K562 (cell line): ENCODE data around the gene GTPBP6. TPM values are rescaled to one million over a fixed set of nuclear protein-coding genes. Genes with fewer than 3 reads are reported as not detected.

Experiments
- ATAC-seq: fragments of 200-7000 bp; cut with Tn5 transposase; 3 replicates; pipeline ENCODE4 v1.9.1; 2020; ENCODE audit warnings: moderate library complexity
- BruUV-seq: library from RNA; stranded (reverse); fragments of 400-500 nt; replicated peaks from 2 replicates; lab custom pipeline; 2021; lab: Mats Ljungman, UMichigan
- CTCF ChIA-PET: fragments of 300-600 bp; formaldehyde crosslinking; extraction: SDS; loops from one replicate; lab custom pipeline; 2021; ENCODE audit warnings: low intra/inter-chr PET ratio; lab: Yijun Ruan, JAX
- POLR2A ChIA-PET: fragments of 300-600, 350-650 bp; sonication (Branson Sonifier 250); formaldehyde crosslinking; extraction: SDS; loops from one replicate; lab custom pipeline; 2021; ENCODE audit warnings: antibody characterized with exemption, inconsistent platforms; lab: Yijun Ruan, JAX
- DNase-seq, 4 experiments: peaks; one replicate each; pipeline versions ENCODE4 v3.0.0 to v3.0.0-alpha.2; 2011 to 2018; ENCODE audit warnings: low spot score in 3 of 4, mixed read lengths in 3 of 4; ENCODE audit errors: extremely low read depth in 1 of 4
- FAIRE-seq: peaks from 2 replicates; lab custom pipeline; 2011; peaks lifted over from hg19 to GRCh38; lab: Jason Lieb, UNC
- H2AFZ ChIP-seq: 2 replicates; pipeline ENCODE4 v1.6.0; 2011; ENCODE audit warnings: low read depth, low read length, control low read depth, inconsistent platforms
- H3K27ac ChIP-seq: fragments of 200-600 bp; 3 replicates; pipeline ENCODE4 v1.8.0; 2011; ENCODE audit warnings: low read depth, mild to moderate bottlenecking, control low read depth, inconsistent platforms, low read length, moderate library complexity, mixed read lengths; ENCODE audit errors: extremely low read depth
- H3K27me3 ChIP-seq, 2 experiments: fragments of 300-600 bp in 1 of 2; 2 replicates in 1 of 2; 3 replicates in 1 of 2; pipeline versions ENCODE4 v1.6.0 to v1.8.0; 2011; ENCODE audit warnings: inconsistent platforms in 2 of 2, low read length in 2 of 2, mild to moderate bottlenecking in 1 of 2, mixed read lengths in 1 of 2, moderate library complexity in 1 of 2; ENCODE audit not compliant: control insufficient read depth in 2 of 2, insufficient read depth in 2 of 2
- H3K36me3 ChIP-seq: fragments of 300-600 bp; 3 replicates; pipeline ENCODE4 v1.8.0; 2011; ENCODE audit warnings: mild to moderate bottlenecking, low read length, inconsistent platforms; ENCODE audit not compliant: control insufficient read depth, insufficient read depth
- H3K4me1 ChIP-seq, 2 experiments: fragments of 200-600 bp in 1 of 2; replicated peaks in 1 of 2; 2 replicates in 1 of 2; 3 replicates in 1 of 2; pipeline versions ENCODE4 v1.5.1 to v1.8.0; 2011; ENCODE audit warnings: inconsistent platforms in 2 of 2, low read length in 2 of 2, mild to moderate bottlenecking in 1 of 2, mixed read lengths in 1 of 2, moderate library complexity in 1 of 2; ENCODE audit not compliant: control insufficient read depth in 2 of 2, insufficient read depth in 2 of 2
- H3K4me2 ChIP-seq: 2 replicates; pipeline ENCODE4 v1.6.1; 2011; ENCODE audit warnings: low read length, control low read depth, inconsistent platforms, mixed read lengths; ENCODE audit not compliant: insufficient read depth
- H3K4me3 ChIP-seq: fragments of 200-600 bp; sonication (generic), shearing (Covaris generic); 2 replicates; pipeline ENCODE4 v1.5.1; 2016; ENCODE audit warnings: control low read depth, inconsistent platforms
- H3K79me2 ChIP-seq: fragments of 200-600 bp; 3 replicates; pipeline ENCODE4 v1.8.0; 2011; ENCODE audit warnings: low read length, inconsistent platforms; ENCODE audit not compliant: control insufficient read depth, insufficient read depth
- H3K9ac ChIP-seq, 2 experiments: 2 replicates each; pipeline versions ENCODE4 v1.6.0 to v1.6.1; 2011; ENCODE audit warnings: low read depth in 2 of 2, low read length in 2 of 2, control low read depth in 1 of 2, inconsistent platforms in 1 of 2, mild to moderate bottlenecking in 1 of 2, mixed read lengths in 1 of 2; ENCODE audit not compliant: insufficient read depth in 1 of 2
- H3K9me1 ChIP-seq: one replicate; pipeline ENCODE4 v1.6.0; 2011; ENCODE audit warnings: inconsistent platforms, mild to moderate bottlenecking, low read length, moderate library complexity; ENCODE audit not compliant: control insufficient read depth, insufficient read depth
- H3K9me3 ChIP-seq: replicated peaks from 2 replicates; pipeline ENCODE4 v1.5.1; 2011; ENCODE audit warnings: low read depth, low read length, inconsistent platforms; ENCODE audit not compliant: control insufficient read depth, insufficient read depth
- H4K20me1 ChIP-seq: replicated peaks from 2 replicates; pipeline ENCODE4 v1.6.1; 2011; ENCODE audit warnings: low read length, inconsistent platforms, mixed read lengths; ENCODE audit not compliant: control insufficient read depth, insufficient read depth
- CCAR2 ChIP-seq: fragments of 200-400 bp; formaldehyde crosslinking; IDR thresholded peaks from 2 replicates; pipeline ENCODE4 v1.6.1; 2017; ENCODE audit warnings: mild to moderate bottlenecking, low read depth, low read length
- CEBPB ChIP-seq: fragments of 450-650 bp; IDR thresholded peaks from 2 replicates; pipeline ENCODE4 v1.6.1; 2016; ENCODE audit warnings: missing genetic modification characterization, missing compliant biosample characterization
- HLTF ChIP-seq: fragments of 450-650 bp; IDR thresholded peaks from 2 replicates; pipeline ENCODE4 v1.6.1; 2016
- IFI16 ChIP-seq: fragments of 250-450 bp; sonication (Bioruptor Pico); IDR thresholded peaks from 2 replicates; pipeline ENCODE4 v2.1.2; 2022; ENCODE audit warnings: mild to moderate bottlenecking, inconsistent platforms
- NELFE ChIP-seq: IDR thresholded peaks from 2 replicates; pipeline ENCODE4 v1.6.1; 2011; ENCODE audit warnings: mild to moderate bottlenecking; ENCODE audit not compliant: insufficient read depth, insufficient read length
- RUNX1 ChIP-seq: sonication (generic); IDR thresholded peaks from 2 replicates; pipeline ENCODE4 v1.6.1; 2016; ENCODE audit warnings: antibody characterized with exemption, low read depth
- SRSF9 ChIP-seq: fragments of 200-400 bp; formaldehyde crosslinking; IDR thresholded peaks from 2 replicates; pipeline ENCODE4 v1.6.1; 2017; ENCODE audit warnings: low read depth, low read length, borderline replicate concordance
- THRB ChIP-seq: fragments of 450-650 bp; formaldehyde crosslinking; conservative IDR thresholded peaks from 2 replicates; pipeline ENCODE4 v1.4.0; 2022; ENCODE audit warnings: mild to moderate bottlenecking, missing genetic modification characterization
- ZNF583 ChIP-seq: fragments of 250-450 bp; sonication (Bioruptor Pico); IDR thresholded peaks from 2 replicates; pipeline ENCODE4 v1.4.0; 2020
- WGBS: fragments of 100-300 bp; shearing (Covaris generic); methylation state at CpG from one replicate; pipeline ENCODE4 v1.1.6; 2016; ENCODE audit warnings: low coverage, mixed read lengths; ENCODE audit not compliant: insufficient coverage; ENCODE audit errors: missing lambda C conversion rate; 5-methylcytosine and 5-hydroxymethylcytosine counted together
- in situ Hi-C: fragments of 300-500 bp; cut with MboI; formaldehyde crosslinking; loops from 4 replicates; pipeline ENCODE4 v1.15.0; 2018; ENCODE audit warnings: inconsistent platforms, mixed read lengths
- intact Hi-C: fragments of 100-400 bp; cut with micrococcal nuclease; formaldehyde crosslinking; loops from 2 replicates; pipeline ENCODE4 v1.14.2; 2022
- polyA plus RNA-seq, 8 experiments: library from polyadenylated mRNA; depleted of rRNA in 4 of 8; stranded (reverse) in 5 of 8; unstranded in 3 of 8; fragments of >200 nt; fragmentation: Nextera tagmentation in 2 of 8; fragmentation: Illumina TruSeq in 1 of 8; extraction: Ambion mirVana in 2 of 8; extraction: Trizol in 1 of 8; gene quantifications; 2 replicates each; pipeline versions ENCODE4 v1.2.1 to v1.2.3, GENCODE V29; 2011 to 2014; ENCODE audit warnings: inconsistent platforms in 1 of 8, missing spikeins in 1 of 8
- total RNA-seq, 7 experiments: library from RNA; depleted of rRNA in 6 of 7; stranded (reverse); fragments of >200 nt in 6 of 7; fragmentation: Illumina TruSeq in 2 of 7; extraction: Trizol in 2 of 7; gene quantifications; 2 replicates each; pipeline versions ENCODE4 v1.2.1 to v1.2.3, GENCODE V29; 2011 to 2021; ENCODE audit warnings: low replicate concordance in 1 of 7

GTPBP6 gene
- total and polyA plus RNA-seq, 9 of the 15 experiments (the other 6 are each of a cell fraction or from before 2014, with no cell fraction given): 0.24 to 35.2 (median 8.0) TPM

- no peak overlapping the region for H2AFZ ChIP-seq
- intact Hi-C loops (no loop called here), in situ Hi-C loops (no loop called here)
- POLR2A ChIA-PET: no interaction called here
- WGBS: 91% methylated on average over 6 of the region's 7 CpGs
- ATAC-seq (no peak), DNase-seq (no peak)
- H3K9ac ChIP-seq: no peak overlapping the region
- peaks cover 38% of the 10 kb centered on the region for H3K79me2 ChIP-seq
- BruUV-seq: no TSS peak
- H3K4me1 ChIP-seq: peaks cover 0 to 5% of the 10 kb centered on the region in 2 experiments; a peak in 2 of 5 replicates
- no peaks in the 10 kb centered on the region for H3K9me1 ChIP-seq
- no peaks in the 10 kb centered on the region for H3K27me3 ChIP-seq
- CTCF ChIA-PET: no interaction called here
- H4K20me1 ChIP-seq: no peaks in the 10 kb centered on the region
- no peak overlapping the region for H3K4me2 ChIP-seq
- H3K27ac ChIP-seq: no peak overlapping the region
- H3K9me3 ChIP-seq: no peaks in the 10 kb centered on the region
- TF ChIP-seq IFI16 (CRISPR knock-in tag): no peak
- no peak for TF ChIP-seq THRB
- TF ChIP-seq ZNF583: no peak
- TF ChIP-seq CEBPB (tag): no peak
- no peak for TF ChIP-seq NELFE
- no peak for TF ChIP-seq HLTF
- no peak for TF ChIP-seq CCAR2
- TF ChIP-seq RUNX1: no peak
- TF ChIP-seq SRSF9: no peak
- TF ChIP-seq, all 486 proteins: peak for 0
- Histone ChIP-seq H3K4me3 (no peak overlapping the region), H3K36me3 (peaks cover 71% of the 10 kb centered on the region)
- no peak for FAIRE-seq
These were observed 30.9 kb downstream of the GTPBP6 start for GRCh38 chrX:287670-288069.
